Measurements from ENCODE around the gene SLC27A1.

DNA sequence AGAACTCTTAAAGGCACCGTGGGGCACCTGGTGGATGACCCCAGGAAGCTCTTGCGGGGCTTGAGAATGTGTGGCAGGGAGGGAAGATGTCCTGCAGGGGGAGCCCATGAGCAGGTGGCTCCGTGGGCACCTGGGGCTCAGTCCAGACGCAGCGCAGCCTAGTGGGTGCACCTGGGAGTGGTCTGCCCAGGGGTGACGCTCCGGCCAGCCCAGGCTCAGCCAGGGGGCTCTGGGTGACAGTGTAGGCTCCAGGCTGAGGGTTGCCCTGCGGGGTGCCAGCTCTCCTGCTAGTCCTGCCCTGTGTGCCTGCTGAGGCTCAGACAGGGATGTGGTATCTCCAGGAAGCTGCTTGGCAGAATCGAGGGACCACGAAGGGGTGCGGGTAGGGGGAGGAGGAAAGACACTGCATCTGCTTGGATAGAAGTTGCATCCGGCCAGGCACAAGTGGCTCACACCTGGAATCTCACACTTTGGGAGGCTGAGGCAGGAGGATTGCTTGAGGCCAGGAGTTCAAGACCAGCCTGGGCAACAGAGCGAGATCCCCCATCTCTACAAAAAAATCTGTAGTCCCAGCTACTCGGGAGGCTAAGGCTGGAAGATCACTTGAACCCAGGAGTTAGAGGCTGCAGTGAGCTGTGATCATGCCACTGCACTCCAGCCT is 26.1 kb downstream of the SLC27A1 start:
- TF ChIP-seq, protein P1, sequence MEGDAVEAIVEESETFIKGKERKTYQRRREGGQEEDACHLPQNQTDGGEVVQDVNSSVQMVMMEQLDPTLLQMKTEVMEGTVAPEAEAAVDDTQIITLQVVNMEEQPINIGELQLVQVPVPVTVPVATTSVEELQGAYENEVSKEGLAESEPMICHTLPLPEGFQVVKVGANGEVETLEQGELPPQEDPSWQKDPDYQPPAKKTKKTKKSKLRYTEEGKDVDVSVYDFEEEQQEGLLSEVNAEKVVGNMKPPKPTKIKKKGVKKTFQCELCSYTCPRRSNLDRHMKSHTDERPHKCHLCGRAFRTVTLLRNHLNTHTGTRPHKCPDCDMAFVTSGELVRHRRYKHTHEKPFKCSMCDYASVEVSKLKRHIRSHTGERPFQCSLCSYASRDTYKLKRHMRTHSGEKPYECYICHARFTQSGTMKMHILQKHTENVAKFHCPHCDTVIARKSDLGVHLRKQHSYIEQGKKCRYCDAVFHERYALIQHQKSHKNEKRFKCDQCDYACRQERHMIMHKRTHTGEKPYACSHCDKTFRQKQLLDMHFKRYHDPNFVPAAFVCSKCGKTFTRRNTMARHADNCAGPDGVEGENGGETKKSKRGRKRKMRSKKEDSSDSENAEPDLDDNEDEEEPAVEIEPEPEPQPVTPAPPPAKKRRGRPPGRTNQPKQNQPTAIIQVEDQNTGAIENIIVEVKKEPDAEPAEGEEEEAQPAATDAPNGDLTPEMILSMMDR (IDR thresholded peaks at IDR 0.05), result peak; percentile 92
- TF ChIP-seq JUN (CRISPR knock-in tag; IDR thresholded peaks at IDR 0.05) (no peak), NR2C2 (CRISPR knock-in tag; IDR thresholded peaks at IDR 0.05) (no peak), ELF4 (CRISPR knock-in tag; IDR thresholded peaks at IDR 0.05; ENCODE audit: low read depth) (no peak), GABPB1 (CRISPR knock-in tag; IDR thresholded peaks at IDR 0.05) (no peak)
- TF ChIP-seq, protein P2, sequence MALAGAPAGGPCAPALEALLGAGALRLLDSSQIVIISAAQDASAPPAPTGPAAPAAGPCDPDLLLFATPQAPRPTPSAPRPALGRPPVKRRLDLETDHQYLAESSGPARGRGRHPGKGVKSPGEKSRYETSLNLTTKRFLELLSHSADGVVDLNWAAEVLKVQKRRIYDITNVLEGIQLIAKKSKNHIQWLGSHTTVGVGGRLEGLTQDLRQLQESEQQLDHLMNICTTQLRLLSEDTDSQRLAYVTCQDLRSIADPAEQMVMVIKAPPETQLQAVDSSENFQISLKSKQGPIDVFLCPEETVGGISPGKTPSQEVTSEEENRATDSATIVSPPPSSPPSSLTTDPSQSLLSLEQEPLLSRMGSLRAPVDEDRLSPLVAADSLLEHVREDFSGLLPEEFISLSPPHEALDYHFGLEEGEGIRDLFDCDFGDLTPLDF (CRISPR knock-in tag; IDR thresholded peaks at IDR 0.05), result no peak
- TF ChIP-seq, protein P3, sequence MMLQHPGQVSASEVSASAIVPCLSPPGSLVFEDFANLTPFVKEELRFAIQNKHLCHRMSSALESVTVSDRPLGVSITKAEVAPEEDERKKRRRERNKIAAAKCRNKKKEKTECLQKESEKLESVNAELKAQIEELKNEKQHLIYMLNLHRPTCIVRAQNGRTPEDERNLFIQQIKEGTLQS (CRISPR knock-in tag; conservative IDR thresholded peaks at IDR 0.05), result no peak
- TF ChIP-seq, protein P4, sequence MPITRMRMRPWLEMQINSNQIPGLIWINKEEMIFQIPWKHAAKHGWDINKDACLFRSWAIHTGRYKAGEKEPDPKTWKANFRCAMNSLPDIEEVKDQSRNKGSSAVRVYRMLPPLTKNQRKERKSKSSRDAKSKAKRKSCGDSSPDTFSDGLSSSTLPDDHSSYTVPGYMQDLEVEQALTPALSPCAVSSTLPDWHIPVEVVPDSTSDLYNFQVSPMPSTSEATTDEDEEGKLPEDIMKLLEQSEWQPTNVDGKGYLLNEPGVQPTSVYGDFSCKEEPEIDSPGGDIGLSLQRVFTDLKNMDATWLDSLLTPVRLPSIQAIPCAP (CRISPR knock-in tag; IDR thresholded peaks at IDR 0.05), result no peak
- TF ChIP-seq, protein P5, sequence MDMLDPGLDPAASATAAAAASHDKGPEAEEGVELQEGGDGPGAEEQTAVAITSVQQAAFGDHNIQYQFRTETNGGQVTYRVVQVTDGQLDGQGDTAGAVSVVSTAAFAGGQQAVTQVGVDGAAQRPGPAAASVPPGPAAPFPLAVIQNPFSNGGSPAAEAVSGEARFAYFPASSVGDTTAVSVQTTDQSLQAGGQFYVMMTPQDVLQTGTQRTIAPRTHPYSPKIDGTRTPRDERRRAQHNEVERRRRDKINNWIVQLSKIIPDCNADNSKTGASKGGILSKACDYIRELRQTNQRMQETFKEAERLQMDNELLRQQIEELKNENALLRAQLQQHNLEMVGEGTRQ (CRISPR knock-in tag; IDR thresholded peaks at IDR 0.05), result peak; percentile 13; the same call in 1 of the 2 replicates

Measured in WTC11 (cell line).